Upper lobe of left lung (tissue), 6 donors: ENCODE measurements around the gene LYST. TPM values are rescaled to one million over a fixed set of nuclear protein-coding genes. Genes with fewer than 3 reads are reported as not detected.

ENCODE experiments used
- ATAC-seq, 2 donors: fragments of 200-7000 bp; cut with Tn5 transposase; one replicate each; pipeline ENCODE4 v1.9.1; 2022; ENCODE audit warnings: mild to moderate bottlenecking in 2 of 2, moderate library complexity in 2 of 2; ENCODE audit not compliant: low FRiP score in 2 of 2
- DNase-seq, 2 donors: peaks; one replicate each; pipeline ENCODE4 v3.0.0-alpha.2; 2019 to 2020
- H3K27ac ChIP-seq, 4 donors: fragments of 200-600 bp; sonication (generic); one replicate each; pipeline ENCODE4 v1.5.1; 2016 to 2019
- H3K27me3 ChIP-seq, 4 donors: fragments of 200-600 bp; sonication (generic); one replicate each; pipeline ENCODE4 v1.5.1; 2017 to 2019
- H3K36me3 ChIP-seq, 4 donors: fragments of 200-600 bp; sonication (generic); one replicate each; pipeline ENCODE4 v1.5.1; 2016 to 2019
- H3K4me1 ChIP-seq, 4 donors: fragments of 200-600 bp; sonication (generic); one replicate each; pipeline ENCODE4 v1.5.1; 2018 to 2019
- H3K4me3 ChIP-seq, 4 donors: fragments of 200-600 bp; sonication (generic); one replicate each; pipeline ENCODE4 v1.5.1; 2017 to 2019; ENCODE audit warnings: mild to moderate bottlenecking in 2 of 4, moderate library complexity in 1 of 4
- H3K9me3 ChIP-seq, 4 donors: fragments of 200-600 bp; sonication (generic); one replicate each; pipeline ENCODE4 v1.5.1; 2018 to 2019
- EP300 ChIP-seq, 4 donors: sonication (generic); formaldehyde crosslinking; IDR thresholded peaks; one replicate each; pipeline ENCODE4 v1.5.1; 2017; ENCODE audit warnings: antibody characterized with exemption in 4 of 4, control low read depth in 2 of 4
- POLR2A ChIP-seq, 4 donors: fragments of 450-650 bp; IDR thresholded peaks; one replicate each; pipeline ENCODE4 v1.5.1; 2016 to 2017; ENCODE audit warnings: antibody characterized with exemption in 4 of 4, mild to moderate bottlenecking in 2 of 4
- POLR2AphosphoS5 ChIP-seq, 2 donors: sonication (generic); formaldehyde crosslinking; IDR thresholded peaks; one replicate each; pipeline ENCODE4 v1.5.1; 2017; ENCODE audit warnings: antibody characterized with exemption in 2 of 2
- WGBS, 2 donors: methylation state at CpG; one replicate each; pipeline ENCODE4 v1.1.5; 2017 to 2018; 5-methylcytosine and 5-hydroxymethylcytosine counted together
- total RNA-seq, 6 donors: library from RNA; depleted of rRNA in 4 of 6; stranded (reverse); fragments of >200 nt in 4 of 6; gene quantifications; one replicate each; pipeline versions ENCODE4 v1.1.0 to v1.2.1, GENCODE V29; 2016 to 2021
- TF ChIP-seq, protein P1 (sequence below), 6 experiments: fragments of 450-650 bp in 4 of 6; fragments of 200-600 bp in 2 of 6; sonication (generic) in 2 of 6; IDR thresholded peaks; one replicate each; pipeline ENCODE4 v1.5.1; 2016 to 2019; ENCODE audit warnings: antibody characterized with exemption in 6 of 6
- donor health status: DM: no; HTN: no; CAD: no; lungs with moderate emphysema.
- donor health status: DM: no; HTN: yes; CAD: no; lungs with severe emphysema.

Gene LYST
- total RNA-seq, 6 donors from 2014 or later: 34.0 to 87.0 (median 54.0) TPM

DNA sequence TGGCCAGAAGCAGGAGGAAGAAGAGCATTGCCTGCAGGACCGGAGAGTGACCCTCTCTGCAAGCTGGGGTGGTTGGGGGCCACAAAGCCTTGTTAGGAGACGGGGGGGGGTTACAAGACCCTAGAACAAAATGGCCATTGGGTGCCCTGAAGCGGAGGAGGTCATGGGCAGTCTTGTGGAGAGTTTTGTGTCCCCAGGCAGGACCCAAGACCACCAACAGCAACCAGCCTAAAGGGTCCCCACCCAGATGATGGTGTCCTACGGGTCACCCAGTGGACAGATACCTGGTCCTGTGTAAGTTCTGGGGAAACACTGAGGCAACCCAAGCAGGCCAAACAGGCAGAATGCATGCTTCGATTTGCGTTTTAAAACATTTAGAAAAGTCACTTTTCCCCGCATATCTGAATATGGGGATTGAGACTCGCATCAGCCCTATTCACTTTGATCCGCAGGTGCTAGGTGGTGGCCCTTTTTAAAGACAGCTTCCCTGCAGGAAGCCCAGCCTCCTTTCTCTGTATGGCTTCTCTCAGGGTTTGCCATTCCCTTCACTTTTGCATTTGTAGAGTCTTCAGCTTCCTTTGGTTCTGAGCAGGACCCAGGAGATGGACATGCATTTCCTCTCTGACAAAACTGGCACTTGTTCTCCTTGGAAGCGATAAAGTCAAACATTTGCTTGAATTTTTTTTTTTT lies 238.2 kb downstream of the LYST start:
- DNase-seq: no peak
- H3K4me3 ChIP-seq: no peak overlapping the region
- no peaks in the 10 kb centered on the region for H3K36me3 ChIP-seq
- no peaks in the 10 kb centered on the region for H3K9me3 ChIP-seq
- 85 to 89% methylated on average over 10 of the region's 10 CpGs for WGBS, 2 donors
- H3K4me1 ChIP-seq: no peaks in the 10 kb centered on the region
- no peak for ATAC-seq
- H3K27ac ChIP-seq: no peak overlapping the region
- TF ChIP-seq POLR2AphosphoS5 (IDR thresholded peaks at IDR 0.05): no peak
- TF ChIP-seq, protein P1, sequence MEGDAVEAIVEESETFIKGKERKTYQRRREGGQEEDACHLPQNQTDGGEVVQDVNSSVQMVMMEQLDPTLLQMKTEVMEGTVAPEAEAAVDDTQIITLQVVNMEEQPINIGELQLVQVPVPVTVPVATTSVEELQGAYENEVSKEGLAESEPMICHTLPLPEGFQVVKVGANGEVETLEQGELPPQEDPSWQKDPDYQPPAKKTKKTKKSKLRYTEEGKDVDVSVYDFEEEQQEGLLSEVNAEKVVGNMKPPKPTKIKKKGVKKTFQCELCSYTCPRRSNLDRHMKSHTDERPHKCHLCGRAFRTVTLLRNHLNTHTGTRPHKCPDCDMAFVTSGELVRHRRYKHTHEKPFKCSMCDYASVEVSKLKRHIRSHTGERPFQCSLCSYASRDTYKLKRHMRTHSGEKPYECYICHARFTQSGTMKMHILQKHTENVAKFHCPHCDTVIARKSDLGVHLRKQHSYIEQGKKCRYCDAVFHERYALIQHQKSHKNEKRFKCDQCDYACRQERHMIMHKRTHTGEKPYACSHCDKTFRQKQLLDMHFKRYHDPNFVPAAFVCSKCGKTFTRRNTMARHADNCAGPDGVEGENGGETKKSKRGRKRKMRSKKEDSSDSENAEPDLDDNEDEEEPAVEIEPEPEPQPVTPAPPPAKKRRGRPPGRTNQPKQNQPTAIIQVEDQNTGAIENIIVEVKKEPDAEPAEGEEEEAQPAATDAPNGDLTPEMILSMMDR (IDR thresholded peaks at IDR 0.05): no peak
- no peak for TF ChIP-seq POLR2A (IDR thresholded peaks at IDR 0.05)
- TF ChIP-seq EP300 (IDR thresholded peaks at IDR 0.05): no peak
- H3K27me3 ChIP-seq: no peaks in the 10 kb centered on the region

DNA sequence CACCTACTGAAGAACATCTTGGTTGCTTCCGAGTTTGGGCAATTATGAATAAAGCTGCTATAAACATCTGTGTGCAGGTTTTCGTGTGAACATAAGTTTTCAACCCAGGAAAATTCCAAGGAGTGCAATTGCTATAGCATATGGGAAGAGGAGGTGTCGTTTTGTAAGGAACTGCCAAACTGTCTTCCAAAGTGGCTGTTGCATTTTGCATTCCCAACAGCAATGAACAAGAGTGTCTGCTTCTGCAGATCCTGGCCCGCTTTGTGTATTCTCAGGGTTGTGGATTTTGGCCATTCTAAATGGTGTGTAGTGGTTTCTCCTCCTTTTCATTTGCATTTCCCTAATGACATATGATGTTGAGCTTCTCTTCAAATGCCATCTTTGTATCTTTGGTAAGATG lies 240.9 kb downstream of the LYST start:
- TF ChIP-seq POLR2AphosphoS5 (IDR thresholded peaks at IDR 0.05): no peak
- TF ChIP-seq, protein P1 (IDR thresholded peaks at IDR 0.05): no peak
- TF ChIP-seq EP300 (IDR thresholded peaks at IDR 0.05): no peak
- no peak overlapping the region for H3K27ac ChIP-seq
- no peaks in the 10 kb centered on the region for H3K9me3 ChIP-seq
- DNase-seq (no peak), ATAC-seq (no peak)
- H3K4me3 ChIP-seq: no peak overlapping the region
- no peaks in the 10 kb centered on the region for H3K27me3 ChIP-seq
- 82 to 95% methylated on average over 4 of the region's 4 CpGs for WGBS, 2 donors
- H3K36me3 ChIP-seq: no peaks in the 10 kb centered on the region
- no peaks in the 10 kb centered on the region for H3K4me1 ChIP-seq

DNA sequence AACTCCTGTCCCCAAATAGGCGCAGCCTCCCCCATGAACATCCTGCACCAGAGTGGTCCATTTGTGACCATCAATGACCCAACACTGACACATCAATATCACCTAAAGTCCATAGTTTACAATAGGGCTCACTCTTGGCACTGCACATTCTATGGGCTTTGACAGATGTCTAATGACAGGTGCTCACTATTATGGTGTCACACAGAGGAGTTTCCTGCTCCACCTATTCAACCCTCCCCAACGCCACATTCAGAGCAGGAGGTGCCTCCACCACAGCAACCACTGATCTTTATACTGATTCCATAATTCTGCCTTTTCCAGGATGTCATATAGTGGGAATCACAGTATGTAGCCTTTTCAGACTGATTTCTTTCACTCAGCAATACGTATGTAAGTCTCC lies 241.4 kb downstream of the LYST start:
- Histone ChIP-seq H3K27me3 (no peaks in the 10 kb centered on the region), H3K4me3 (no peak overlapping the region), H3K27ac (no peak overlapping the region), H3K36me3 (no peaks in the 10 kb centered on the region), H3K9me3 (no peaks in the 10 kb centered on the region), H3K4me1 (no peaks in the 10 kb centered on the region)
- TF ChIP-seq EP300 (IDR thresholded peaks at IDR 0.05) (no peak), POLR2AphosphoS5 (IDR thresholded peaks at IDR 0.05) (no peak), POLR2A (IDR thresholded peaks at IDR 0.05) (no peak)
- TF ChIP-seq, protein P1 (IDR thresholded peaks at IDR 0.05): no peak
- ATAC-seq (no peak), DNase-seq (no peak)
- WGBS, 2 donors: 82 to 85% methylated on average over 3 of the region's 3 CpGs

DNA sequence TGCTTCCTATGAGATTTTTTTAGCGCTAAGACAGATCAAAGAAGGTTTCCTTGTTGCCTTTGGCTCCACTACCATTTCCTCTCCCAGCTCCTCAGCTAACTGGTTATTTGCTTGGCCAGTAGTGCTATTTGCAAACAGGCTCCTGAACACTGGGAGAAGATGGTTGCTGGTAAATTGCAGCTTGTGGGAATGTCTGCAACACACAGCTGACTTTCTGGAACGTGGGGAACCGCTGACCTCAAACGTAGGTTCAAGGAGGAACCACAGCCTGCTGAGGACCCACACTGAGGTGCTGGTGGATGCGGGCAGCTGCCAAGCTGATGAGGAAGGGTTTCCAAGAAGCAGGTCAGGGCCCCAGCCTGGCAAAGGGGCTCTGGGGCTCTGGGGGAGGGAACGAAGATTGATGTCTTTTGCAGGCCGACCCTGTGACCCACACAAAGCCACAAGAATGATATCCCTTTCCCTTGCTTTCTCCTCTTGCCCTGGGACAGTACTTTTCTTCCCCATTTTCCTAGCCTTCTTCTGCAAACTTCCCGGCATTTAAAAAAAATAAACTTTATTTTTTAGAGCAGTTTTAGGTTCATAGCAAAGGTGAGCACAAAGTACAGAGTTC lies 241.9 kb downstream of the LYST start:
- ATAC-seq (no peak), DNase-seq (no peak)
- no peaks in the 10 kb centered on the region for H3K36me3 ChIP-seq
- no peak overlapping the region for H3K27ac ChIP-seq
- no peak overlapping the region for H3K4me3 ChIP-seq
- WGBS, 2 donors: 28 to 41% methylated on average over 8 of the region's 8 CpGs
- H3K27me3 ChIP-seq: no peaks in the 10 kb centered on the region
- no peak for TF ChIP-seq POLR2A (IDR thresholded peaks at IDR 0.05)
- TF ChIP-seq EP300 (IDR thresholded peaks at IDR 0.05): no peak
- no peak for TF ChIP-seq POLR2AphosphoS5 (IDR thresholded peaks at IDR 0.05)
- TF ChIP-seq, protein P1 (IDR thresholded peaks at IDR 0.05): no peak
- no peaks in the 10 kb centered on the region for H3K4me1 ChIP-seq
- H3K9me3 ChIP-seq: no peaks in the 10 kb centered on the region
